Activated T-helper 17 cell treated with anti-CD3 and anti-CD28 coated beads, Interleukin-2, amount 50 U/mL, for 72 hours (primary cell): ENCODE results near the gene TMC6. TPM values are rescaled to one million over a fixed set of nuclear protein-coding genes. Genes with fewer than 3 reads are reported as not detected.
"Not testable (repeated sequence)": the region's sequence is repeated elsewhere in the genome, so short reads cannot be mapped to it uniquely, and the experiment has no call there.

Experiments used
- ATAC-seq: fragments of 150-1000 bp; cut with Tn5 transposase; replicated peaks from 2 replicates; pipeline ENCODE4 v1.10.0; 2021; ENCODE audit warnings: mild to moderate bottlenecking, moderate library complexity
- H3K27ac Mint-ChIP-seq: one replicate; pipeline ENCODE4 v1.8.0; 2022; ENCODE audit warnings: mixed read lengths
- H3K27me3 Mint-ChIP-seq: one replicate; pipeline ENCODE4 v1.8.0; 2022; ENCODE audit warnings: mixed read lengths
- H3K36me3 Mint-ChIP-seq: one replicate; pipeline ENCODE4 v1.8.0; 2022; ENCODE audit warnings: low read depth, mild to moderate bottlenecking, mixed read lengths
- H3K4me1 Mint-ChIP-seq: one replicate; pipeline ENCODE4 v1.8.0; 2022; ENCODE audit warnings: mixed read lengths
- H3K4me3 Mint-ChIP-seq: one replicate; pipeline ENCODE4 v1.8.0; 2022; ENCODE audit warnings: mild to moderate bottlenecking, mixed read lengths
- H3K9me3 Mint-ChIP-seq: one replicate; pipeline ENCODE4 v1.8.0; 2022; ENCODE audit warnings: mixed read lengths
- total RNA-seq, 2 donors: library from RNA; stranded (reverse); gene quantifications; one replicate each; pipeline ENCODE4 v1.2.3, GENCODE V29; 2022

TMC6 gene
- total RNA-seq, 2 donors from 2014 or later, result 165 to 351 TPM

GRCh38 chr17:78075011-78075410 is 53.5 kb downstream of the TMC6 start:
- ATAC-seq, result no peak

GRCh38 chr17:78072961-78073360 is 55.6 kb downstream of the TMC6 start:
- peak overlapping the region; percentile 70 for H3K27ac Mint-ChIP-seq
- H3K27me3 Mint-ChIP-seq, result no peaks in the 10 kb centered on the region
- no peaks in the 10 kb centered on the region for H3K4me1 Mint-ChIP-seq
- H3K9me3 Mint-ChIP-seq, result no peaks in the 10 kb centered on the region
- ATAC-seq, result no peak
- H3K4me3 Mint-ChIP-seq, result no peak overlapping the region
- H3K36me3 Mint-ChIP-seq, result peaks cover 95% of the 10 kb centered on the region

More at GRCh38 chr17:78075011-78075410, 53.5 kb downstream of the TMC6 start:
- Mint-ChIP-seq H3K27ac (no peak overlapping the region), H3K9me3 (no peaks in the 10 kb centered on the region), H3K4me1 (no peaks in the 10 kb centered on the region), H3K27me3 (no peaks in the 10 kb centered on the region), H3K36me3 (peaks cover 97% of the 10 kb centered on the region), H3K4me3 (no peak overlapping the region)

DNA sequence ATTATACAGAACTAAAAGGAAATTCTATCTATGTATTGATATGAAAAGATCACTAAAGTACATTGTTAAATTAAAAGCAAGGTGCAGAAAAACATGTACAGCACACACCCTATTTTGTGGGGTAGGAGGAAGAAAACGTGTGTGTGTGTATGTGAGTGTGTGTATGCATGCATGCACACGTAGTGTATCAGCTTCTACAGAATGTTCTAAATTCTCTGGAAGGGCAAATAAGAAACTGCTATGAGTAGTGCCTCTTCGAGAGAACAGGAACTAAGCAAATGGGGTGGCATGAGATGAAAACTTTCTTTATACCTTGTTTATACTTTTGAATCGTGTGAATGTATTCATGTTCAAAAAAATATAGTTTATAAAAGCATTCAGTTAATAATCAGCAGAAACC is 58.9 kb downstream of the TMC6 start:
- Mint-ChIP-seq H3K27me3 (no peaks in the 10 kb centered on the region), H3K27ac (no peak overlapping the region), H3K4me1 (no peaks in the 10 kb centered on the region), H3K4me3 (no peak overlapping the region), H3K36me3 (peaks cover 88% of the 10 kb centered on the region), H3K9me3 (no peaks in the 10 kb centered on the region)
- ATAC-seq, result no peak

DNA sequence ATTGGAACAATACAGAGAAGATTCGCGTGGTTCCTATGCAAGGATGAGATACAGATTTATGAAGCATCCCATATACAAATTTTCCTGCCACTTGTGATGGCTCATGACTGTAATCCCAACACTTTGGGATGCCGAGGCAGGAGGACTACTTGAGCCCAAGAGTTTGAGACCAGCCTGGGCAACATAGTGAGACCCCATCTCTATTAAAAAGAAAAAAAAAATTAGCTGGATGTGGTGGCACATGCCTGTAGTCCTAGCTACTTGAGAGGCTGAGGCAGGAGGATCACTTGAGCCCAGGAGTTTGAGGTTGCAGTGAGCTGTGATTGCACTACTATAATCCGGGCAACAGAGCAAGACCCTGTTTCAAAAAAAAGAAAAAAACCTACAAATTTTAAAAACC is 61.6 kb downstream of the TMC6 start:
- H3K27ac Mint-ChIP-seq, result peak overlapping the region; percentile 39
- not testable (repeated sequence) for H3K9me3 Mint-ChIP-seq, H3K4me1 Mint-ChIP-seq, H3K27me3 Mint-ChIP-seq, ATAC-seq, H3K4me3 Mint-ChIP-seq
- H3K36me3 Mint-ChIP-seq, result peaks cover 63% of the 10 kb centered on the region

DNA sequence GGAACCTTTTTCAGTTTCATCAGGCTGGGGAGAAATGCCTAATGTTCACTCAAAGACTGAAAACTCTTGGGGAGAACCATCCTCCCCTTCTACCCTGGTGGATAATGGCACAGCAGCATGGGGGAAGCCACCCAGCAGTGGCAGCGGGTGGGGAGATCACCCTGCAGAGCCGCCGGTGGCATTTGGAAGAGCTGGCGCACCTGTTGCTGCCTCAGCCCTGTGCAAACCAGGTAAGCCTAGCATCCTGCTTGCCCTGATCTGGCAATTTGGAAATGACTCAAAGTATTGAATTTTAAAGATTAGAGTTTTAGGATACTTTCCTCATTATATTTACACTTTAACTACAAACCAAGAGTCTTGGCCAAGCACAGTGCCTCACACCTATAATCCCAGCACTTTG is 63.8 kb downstream of the TMC6 start:
- ATAC-seq, result no peak
- H3K4me1 Mint-ChIP-seq, result no peaks in the 10 kb centered on the region
- H3K4me3 Mint-ChIP-seq, result no peak overlapping the region
- no peak overlapping the region for H3K27ac Mint-ChIP-seq
- peaks cover 41% of the 10 kb centered on the region for H3K36me3 Mint-ChIP-seq
- H3K27me3 Mint-ChIP-seq, result no peaks in the 10 kb centered on the region
- H3K9me3 Mint-ChIP-seq, result no peaks in the 10 kb centered on the region

DNA sequence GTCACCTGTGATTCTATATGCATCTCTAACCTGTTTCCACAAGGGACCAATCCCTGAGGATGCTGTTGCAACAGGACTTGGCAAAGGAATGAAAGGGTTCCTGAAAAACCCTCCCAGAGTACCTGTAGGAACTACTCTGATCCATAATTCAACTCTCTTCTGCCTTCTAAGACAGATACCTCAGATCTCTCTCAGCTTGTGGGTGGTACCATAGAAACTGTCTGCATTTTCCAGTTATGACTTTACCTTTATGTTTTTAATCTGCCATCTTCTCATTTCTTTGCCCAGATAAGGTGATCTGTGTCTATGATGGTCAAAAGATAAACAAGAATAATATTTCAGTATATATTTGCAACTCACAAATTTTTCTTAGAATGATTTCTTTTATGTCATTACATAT is 65.1 kb downstream of the TMC6 start:
- ATAC-seq, result peak; percentile 92
- H3K36me3 Mint-ChIP-seq, result peaks cover 28% of the 10 kb centered on the region
- H3K9me3 Mint-ChIP-seq, result no peaks in the 10 kb centered on the region
- H3K27me3 Mint-ChIP-seq, result no peaks in the 10 kb centered on the region
- H3K4me3 Mint-ChIP-seq, result no peak overlapping the region
- no peaks in the 10 kb centered on the region for H3K4me1 Mint-ChIP-seq
- peak overlapping the region; percentile 18 for H3K27ac Mint-ChIP-seq

- Mint-ChIP-seq H3K27ac (no peak overlapping the region), H3K36me3 (peaks cover 22% of the 10 kb centered on the region), H3K4me3 (no peak overlapping the region), H3K4me1 (no peaks in the 10 kb centered on the region), H3K9me3 (no peaks in the 10 kb centered on the region), H3K27me3 (no peaks in the 10 kb centered on the region)
- ATAC-seq, result no peak
These were observed 66.0 kb downstream of the TMC6 start for GRCh38 chr17:78062596-78062995.

Other genes starting within 250 kb of the TMC6 start
- 10 to 100 TPM; 15.6 to 19.1 TPM for gene TNRC6C, start 170.1 kb downstream of the TMC6 start, total RNA-seq
- 100 to 1,000 TPM; 126 to 250 TPM for gene TMC8, start 2.0 kb upstream of the TMC6 start, total RNA-seq
- under 1 TPM; 0.67 to 0.82 TPM for gene C17orf99, start 17.6 kb upstream of the TMC6 start, total RNA-seq
- 100 to 1,000 TPM in 1 of 2 donors, 10 to 100 TPM in 1; 90.4 to 118 TPM for gene SYNGR2, start 39.8 kb upstream of the TMC6 start, total RNA-seq
- 100 to 1,000 TPM; 149 to 181 TPM for gene TK1, start 58.3 kb upstream of the TMC6 start, total RNA-seq
- 10 to 100 TPM; 44.2 to 59.4 TPM for gene AFMID, start 58.6 kb upstream of the TMC6 start, total RNA-seq
- 100 to 1,000 TPM in 1 of 2 donors, 10 to 100 TPM in 1; 68.6 to 104 TPM for gene BIRC5, start 85.5 kb upstream of the TMC6 start, total RNA-seq
- not detected for gene TMEM235, start 102.9 kb upstream of the TMC6 start, total RNA-seq
- gene SOCS3, start 231.3 kb upstream of the TMC6 start, total RNA-seq, result 100 to 1,000 TPM; 129 to 175 TPM
- gene PGS1, start 249.9 kb upstream of the TMC6 start, total RNA-seq, result 100 to 1,000 TPM in 1 of 2 donors, 10 to 100 TPM in 1; 76.1 to 101 TPM